OCI-LY7 (cell line): ENCODE data around the gene GNA12. TPM values are rescaled to one million over a fixed set of nuclear protein-coding genes. Genes with fewer than 3 reads are reported as not detected.
A peak's percentile ranks its signal among the peaks of the same experiment; 100 is the strongest.

Source experiments
- BruUV-seq: library from RNA; stranded (reverse); fragments of 400-500 nt; replicated peaks from 2 replicates; lab custom pipeline; 2021; lab: Mats Ljungman, UMichigan
- CTCF ChIA-PET: fragments of 300-600 bp; sonication (Branson Sonifier 250); formaldehyde crosslinking; loops from one replicate; lab custom pipeline; 2022; ENCODE audit warnings: antibody characterized with exemption; ENCODE audit not compliant: unreplicated experiment; lab: Charles Lee
- POLR2A ChIA-PET: fragments of 300-600 bp; sonication (Branson Sonifier 250); formaldehyde crosslinking; loops from one replicate; lab custom pipeline; 2022; ENCODE audit warnings: antibody characterized with exemption; lab: Charles Lee
- DNase-seq: peaks from one replicate; pipeline ENCODE4 v3.0.0-alpha.2; 2015; ENCODE audit warnings: low spot score
- H2AFZ ChIP-seq: fragments of 200-600 bp; sonication (generic), shearing (Covaris generic); 2 replicates; pipeline ENCODE4 v1.6.1; 2014; ENCODE audit warnings: mild to moderate bottlenecking, antibody characterized with exemption, low read length, moderate library complexity
- H3K27ac ChIP-seq: fragments of 200-600 bp; sonication (generic); 2 replicates; pipeline ENCODE4 v1.5.1; 2014; ENCODE audit warnings: mixed run types, low read depth, mild to moderate bottlenecking, moderate library complexity, low read length, inconsistent platforms; ENCODE audit not compliant: poor library complexity, severe bottlenecking
- H3K36me3 ChIP-seq: fragments of 200-600 bp; sonication (generic); 2 replicates; pipeline ENCODE4 v1.6.1; 2014; ENCODE audit warnings: mild to moderate bottlenecking, antibody characterized with exemption, low read length, moderate library complexity, mixed read lengths; ENCODE audit not compliant: insufficient read depth
- H3K4me1 ChIP-seq: fragments of 200-600 bp; sonication (generic); 2 replicates; pipeline ENCODE4 v1.5.1; 2014; ENCODE audit warnings: mild to moderate bottlenecking, low read length; ENCODE audit not compliant: insufficient read depth, poor library complexity, severe bottlenecking
- H3K4me2 ChIP-seq: fragments of 200-600 bp; sonication (generic); 2 replicates; pipeline ENCODE4 v1.6.1; 2014; ENCODE audit warnings: mild to moderate bottlenecking, low read length
- H3K4me3 ChIP-seq: fragments of 200-600 bp; sonication (generic); 2 replicates; pipeline ENCODE4 v1.5.1; 2014; ENCODE audit warnings: mild to moderate bottlenecking, low read depth, low read length; ENCODE audit not compliant: poor library complexity, severe bottlenecking
- H3K79me2 ChIP-seq: fragments of 200-600 bp; sonication (generic); 2 replicates; pipeline ENCODE4 v1.6.1; 2016; ENCODE audit warnings: low read depth, mild to moderate bottlenecking, low read length, moderate library complexity, mixed read lengths; ENCODE audit not compliant: insufficient read depth
- H3K9me2 ChIP-seq: fragments of 200-600 bp; sonication (generic); 2 replicates; pipeline ENCODE4 v1.6.1; 2016; ENCODE audit warnings: mild to moderate bottlenecking, low read length, mixed read lengths; ENCODE audit not compliant: insufficient read depth
- H3K9me3 ChIP-seq: fragments of 200-600 bp; sonication (generic); 2 replicates; pipeline ENCODE4 v1.6.1; 2014; ENCODE audit warnings: mild to moderate bottlenecking, mixed run types, low read length, mixed read lengths
- H4K20me1 ChIP-seq: fragments of 200-600 bp; sonication (generic); 2 replicates; pipeline ENCODE4 v1.6.1; 2014; ENCODE audit warnings: mild to moderate bottlenecking, antibody characterized with exemption, low read length, moderate library complexity, mixed read lengths; ENCODE audit not compliant: insufficient read depth
- EZH2phosphoT487 ChIP-seq: fragments of 200-600 bp; sonication (generic); IDR thresholded peaks from 2 replicates; pipeline ENCODE4 v1.6.1; 2018; ENCODE audit warnings: low read depth, borderline replicate concordance, mild to moderate bottlenecking, mixed run types, antibody characterized with exemption, low read length, moderate library complexity, mixed read lengths
- intact Hi-C: fragments of 100-400 bp; cut with micrococcal nuclease; formaldehyde crosslinking; loops from one replicate; pipeline ENCODE4 v1.10.0; 2022; ENCODE audit not compliant: unreplicated experiment
- total RNA-seq, 2 experiments: library from RNA; depleted of rRNA in 1 of 2; stranded (reverse); fragments of >200 nt in 1 of 2; shearing (Covaris generic) in 1 of 2; gene quantifications; 2 replicates each; pipeline ENCODE4 v1.2.3, GENCODE V29; 2014 to 2022
- TF ChIP-seq, protein P1 (sequence below): fragments of 200-600 bp; sonication (generic); conservative IDR thresholded peaks from 2 replicates; pipeline ENCODE4 v1.5.1; 2014; ENCODE audit warnings: mild to moderate bottlenecking, antibody characterized with exemption, low read length, moderate library complexity, mixed read lengths

GNA12 gene
- total RNA-seq, 2 experiments from 2014 or later: 10.3 to 35.9 TPM

- Histone ChIP-seq H3K9me3 (no peaks in the 10 kb centered on the region), H3K4me2 (no peak overlapping the region), H3K27ac (no peak overlapping the region), H3K9me2 (no peaks in the 10 kb centered on the region), H3K4me1 (peaks cover 63% of the 10 kb centered on the region), H2AFZ (no peak overlapping the region), H4K20me1 (no peaks in the 10 kb centered on the region), H3K36me3 (no peaks in the 10 kb centered on the region), H3K79me2 (no peaks in the 10 kb centered on the region), H3K4me3 (no peak overlapping the region)
- DNase-seq: no peak
- no peak for TF ChIP-seq EZH2phosphoT487
- TF ChIP-seq, protein P1, sequence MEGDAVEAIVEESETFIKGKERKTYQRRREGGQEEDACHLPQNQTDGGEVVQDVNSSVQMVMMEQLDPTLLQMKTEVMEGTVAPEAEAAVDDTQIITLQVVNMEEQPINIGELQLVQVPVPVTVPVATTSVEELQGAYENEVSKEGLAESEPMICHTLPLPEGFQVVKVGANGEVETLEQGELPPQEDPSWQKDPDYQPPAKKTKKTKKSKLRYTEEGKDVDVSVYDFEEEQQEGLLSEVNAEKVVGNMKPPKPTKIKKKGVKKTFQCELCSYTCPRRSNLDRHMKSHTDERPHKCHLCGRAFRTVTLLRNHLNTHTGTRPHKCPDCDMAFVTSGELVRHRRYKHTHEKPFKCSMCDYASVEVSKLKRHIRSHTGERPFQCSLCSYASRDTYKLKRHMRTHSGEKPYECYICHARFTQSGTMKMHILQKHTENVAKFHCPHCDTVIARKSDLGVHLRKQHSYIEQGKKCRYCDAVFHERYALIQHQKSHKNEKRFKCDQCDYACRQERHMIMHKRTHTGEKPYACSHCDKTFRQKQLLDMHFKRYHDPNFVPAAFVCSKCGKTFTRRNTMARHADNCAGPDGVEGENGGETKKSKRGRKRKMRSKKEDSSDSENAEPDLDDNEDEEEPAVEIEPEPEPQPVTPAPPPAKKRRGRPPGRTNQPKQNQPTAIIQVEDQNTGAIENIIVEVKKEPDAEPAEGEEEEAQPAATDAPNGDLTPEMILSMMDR: peak; percentile 33; the same call in 1 of the 2 replicates
- POLR2A ChIA-PET: no interaction called here
- intact Hi-C loops: no loop called here
- CTCF ChIA-PET: no interaction called here
- BruUV-seq: no TSS peak
These were observed 130.7 kb downstream of the GNA12 start for GRCh38 chr7:2713370-2713769.

GRCh38 chr7:2711895-2712675, 132.0 kb downstream of the GNA12 start:
- Histone ChIP-seq H3K9me2 (no peaks in the 10 kb centered on the region), H3K4me2 (0 out of 2 replicates have a peak overlapping the region, but pooled peaks have one; percentile 85), H2AFZ (no peak overlapping the region), H3K4me3 (no peak overlapping the region), H3K27ac (no peak overlapping the region), H3K9me3 (no peaks in the 10 kb centered on the region), H3K36me3 (no peaks in the 10 kb centered on the region), H3K79me2 (no peaks in the 10 kb centered on the region), H4K20me1 (no peaks in the 10 kb centered on the region), H3K4me1 (peaks cover 53% of the 10 kb centered on the region)
- BruUV-seq: no TSS peak
- no peak for DNase-seq
- intact Hi-C loops: no loop called here
- POLR2A ChIA-PET: interaction anchor here (0.5 to 4.3 kb wide), 7 partner anchors 11 to 1948 kb away, joined by 3 to 36 read pairs (median 3); no protein-coding TSS in a partner anchor
- TF ChIP-seq, protein P1: no peak
- TF ChIP-seq EZH2phosphoT487: no peak
- CTCF ChIA-PET: interaction anchor here (1.3 kb wide), 1 partner anchor 68 kb away, joined by 5 read pairs; no protein-coding TSS in a partner anchor
